ENCODE measurements around the gene NPC1L1.
A peak's percentile ranks its signal among the peaks of the same experiment; 100 is the strongest.
"Not testable (repeated sequence)": the region's sequence is repeated elsewhere in the genome, so short reads cannot be mapped to it uniquely, and the experiment has no call there.

NPC1L1 gene

DNA sequence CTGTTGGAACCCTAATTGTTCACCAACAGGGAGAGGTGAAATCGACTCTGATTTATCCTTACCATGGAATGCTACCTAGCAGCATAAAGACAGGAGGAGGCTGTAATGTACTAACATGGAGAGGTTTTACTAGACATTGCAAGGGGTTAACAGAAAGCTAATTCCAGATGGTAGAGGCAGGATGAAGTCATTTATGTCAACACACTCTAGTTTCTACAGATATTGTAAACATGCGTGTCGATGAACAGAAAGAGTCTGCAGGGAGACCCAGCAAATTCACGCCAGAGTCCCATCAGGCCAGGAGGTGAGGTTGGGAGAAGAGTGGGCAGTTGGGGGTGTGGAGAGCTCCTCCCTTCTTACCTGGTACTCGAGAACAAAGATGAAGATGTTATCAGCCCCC, 7.0 kb downstream of the NPC1L1 start:
- peak; percentile 62 for DNase-seq

DNA sequence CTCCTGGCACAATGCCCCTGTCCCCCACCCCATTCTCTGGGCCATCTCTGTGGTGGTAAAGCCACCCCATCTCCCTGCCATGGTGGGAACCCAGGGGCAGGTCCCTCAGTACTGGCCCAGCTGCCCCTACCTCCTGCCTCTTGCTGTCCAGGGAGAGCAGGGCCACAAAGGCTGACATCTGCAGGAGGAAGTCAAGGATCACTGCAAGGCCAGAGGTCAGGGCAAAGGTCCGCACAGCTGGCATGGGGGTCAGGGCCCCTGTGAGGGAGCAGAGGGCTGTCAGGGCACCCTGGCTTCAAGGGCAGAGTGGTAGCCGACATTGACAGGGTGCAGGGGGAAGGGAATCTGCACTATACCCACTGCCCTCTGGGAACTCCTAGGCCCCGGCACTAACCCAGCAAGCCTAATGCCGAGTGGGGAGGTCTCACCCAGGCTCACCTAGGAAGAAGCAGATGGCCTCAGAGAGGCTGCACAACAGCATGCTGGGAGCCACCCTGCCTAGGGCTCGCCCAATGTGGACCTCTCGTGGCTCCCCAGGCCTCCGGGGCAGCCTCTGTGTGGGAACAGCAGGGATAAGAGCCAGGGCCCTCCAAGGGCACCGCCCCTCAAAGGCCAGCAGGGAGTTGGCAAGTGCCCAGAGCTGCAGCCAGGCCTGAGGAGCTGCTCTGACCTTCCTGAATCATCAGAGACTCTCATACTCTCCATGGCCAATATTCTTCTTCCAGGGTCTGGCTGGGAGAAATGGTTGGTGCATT, 7.7 kb downstream of the NPC1L1 start:
- DNase-seq, result peak; percentile 62

- DNase-seq, result no peak
Measured at GRCh38 chr7:44531421-44532380, 9.4 kb downstream of the NPC1L1 start.

GRCh38 chr7:44530990-44531389, 10.1 kb downstream of the NPC1L1 start:
- peak; percentile 74 for DNase-seq

DNA sequence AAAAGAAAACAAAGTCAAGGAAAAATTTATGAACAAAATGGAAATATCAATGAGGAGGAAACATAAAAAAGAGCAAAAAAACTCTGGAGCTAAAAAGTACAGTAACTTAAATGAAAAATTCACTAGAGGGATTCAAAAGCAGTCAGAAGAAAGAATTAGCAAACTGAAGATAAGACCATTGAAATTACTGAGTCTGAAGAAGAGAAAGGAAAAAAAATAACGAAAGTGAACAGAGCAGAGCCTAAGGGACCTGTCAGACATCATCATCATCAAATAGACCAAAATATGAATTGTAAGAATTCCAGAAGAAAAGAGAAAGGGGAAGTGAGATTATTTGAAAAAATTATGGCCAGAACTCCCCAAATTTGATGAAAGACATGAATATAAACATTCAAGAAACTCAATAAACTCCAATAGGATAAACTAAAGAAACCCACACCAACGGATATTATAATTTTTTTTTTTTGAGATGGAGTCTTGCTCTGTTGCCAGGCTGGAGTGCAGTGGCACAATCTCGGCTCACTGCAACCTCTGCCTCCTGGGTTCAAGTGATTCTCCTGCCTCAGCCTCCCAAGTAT, 16.2 kb downstream of the NPC1L1 start:
- DNase-seq, result no peak

- DNase-seq, result no peak
Measured at GRCh38 chr7:44522315-44522714, 18.8 kb downstream of the NPC1L1 start.

GRCh38 chr7:44521347-44522095, 19.6 kb downstream of the NPC1L1 start:
- no peak for DNase-seq

DNA sequence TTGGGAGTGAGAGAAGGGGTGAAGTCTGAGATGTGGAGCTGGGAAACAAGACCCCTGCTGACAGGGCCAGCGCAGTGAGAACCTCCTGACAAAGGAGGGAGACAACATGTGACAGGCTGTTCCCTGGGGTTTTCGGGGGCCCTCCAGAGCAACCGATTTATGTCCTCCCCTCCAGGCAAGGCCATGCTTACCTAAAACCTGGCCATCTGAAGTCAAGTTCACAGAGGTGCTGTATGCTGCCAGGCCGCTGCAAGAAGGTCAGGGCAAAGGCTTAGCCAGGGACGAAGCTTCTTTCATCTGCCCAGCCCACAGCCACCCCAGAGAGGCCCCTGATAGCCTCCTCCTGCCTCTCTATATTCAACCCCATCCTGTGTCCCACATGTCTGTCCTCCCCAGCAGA, 20.6 kb downstream of the NPC1L1 start:
- no peak for DNase-seq

DNA sequence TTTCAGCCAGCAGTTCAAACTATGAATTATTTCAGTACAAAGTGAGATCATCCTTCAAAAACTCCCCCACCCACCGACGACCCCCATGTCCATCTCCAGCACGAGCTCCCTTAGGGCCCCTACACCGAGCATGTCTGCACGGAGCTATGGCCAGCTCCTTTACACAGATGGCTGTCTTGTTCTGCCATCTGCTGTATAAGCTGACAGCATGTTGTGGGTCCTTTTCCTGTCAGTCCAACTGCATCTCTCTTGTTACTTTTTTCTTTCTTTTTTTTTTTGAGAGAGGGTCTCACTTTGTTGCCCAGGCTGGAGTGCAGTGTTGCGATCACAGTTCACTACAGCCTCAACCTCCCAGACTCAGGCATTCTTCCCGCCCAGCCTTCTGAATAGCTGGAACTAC, 21.6 kb downstream of the NPC1L1 start:
- no peak for DNase-seq

DNA sequence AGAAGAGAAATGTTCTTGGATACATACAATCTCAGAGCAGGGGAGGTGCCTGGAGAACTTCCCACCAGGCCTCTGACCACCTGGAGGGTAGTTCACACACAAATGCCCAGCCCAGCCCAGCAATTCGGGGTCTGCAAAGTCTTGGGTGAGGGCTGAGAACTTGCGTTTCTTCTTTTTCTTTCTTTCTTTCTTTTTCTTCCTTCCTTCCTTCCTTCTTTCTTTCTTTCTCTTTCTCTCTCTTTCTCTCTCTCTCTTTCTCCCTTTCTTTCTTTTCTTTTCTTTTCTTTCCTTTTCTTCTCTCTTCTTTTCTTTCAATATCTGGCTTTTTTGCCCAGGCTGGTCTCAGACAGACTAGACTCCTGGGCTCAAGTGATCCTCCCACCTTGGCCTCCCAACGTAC, 22.4 kb downstream of the NPC1L1 start:
- DNase-seq, result no peak

GRCh38 chr7:44517175-44517574, 24.0 kb downstream of the NPC1L1 start:
- DNase-seq, result no peak

DNA sequence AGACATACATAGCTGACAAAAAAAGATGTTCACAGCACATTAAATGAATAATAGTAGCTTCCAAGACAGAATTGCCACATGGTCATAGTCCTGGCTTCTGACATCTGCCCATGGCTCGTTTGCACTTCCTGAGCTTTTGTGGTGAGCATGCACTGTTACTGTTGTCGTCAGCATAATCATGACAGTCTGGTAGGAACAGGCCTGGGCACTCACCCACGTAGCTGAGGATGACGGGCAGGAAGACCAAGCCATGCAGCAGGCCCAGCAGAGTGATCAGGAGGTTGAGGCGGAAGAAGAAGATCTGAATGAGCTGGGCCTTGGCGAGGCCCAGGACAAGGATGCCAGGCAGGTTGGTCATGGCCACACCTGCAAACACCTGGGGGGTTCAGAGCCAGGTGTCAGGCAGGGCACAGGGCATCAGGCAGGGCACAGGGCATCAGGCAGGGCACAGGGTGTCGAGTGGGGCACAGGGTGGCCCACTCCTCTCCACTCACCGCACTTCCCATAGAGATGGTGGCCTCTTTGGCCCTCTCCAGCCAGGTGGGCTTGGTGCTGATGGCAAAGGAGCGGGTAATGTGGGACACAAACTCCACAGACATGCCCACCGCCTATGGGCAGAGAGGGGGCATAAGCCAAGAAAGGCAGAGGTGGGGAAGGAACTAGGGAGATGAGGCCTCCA, 25.4 kb downstream of the NPC1L1 start:
- DNase-seq, result no peak

DNA sequence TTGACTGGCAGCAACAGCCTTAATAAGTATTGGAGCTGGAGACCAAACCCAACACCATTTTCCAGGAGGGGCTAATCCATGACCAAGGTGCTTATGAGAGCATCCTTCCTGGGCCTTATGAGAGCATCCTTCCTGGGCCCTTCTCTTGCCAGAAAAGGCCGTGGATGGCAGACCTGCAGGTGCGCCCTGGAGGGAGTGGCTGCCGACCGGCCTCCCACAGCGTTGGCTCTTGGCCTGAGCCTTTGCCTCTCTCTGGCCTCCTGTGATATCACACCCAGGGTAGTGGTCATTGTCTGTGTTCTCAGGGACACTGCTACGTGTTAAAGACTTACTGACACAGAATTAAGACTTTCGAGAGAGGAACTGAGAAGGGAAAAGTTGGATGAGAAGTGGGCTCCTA, 28.4 kb downstream of the NPC1L1 start:
- no peak for DNase-seq

GRCh38 chr7:44511863-44512468, 29.2 kb downstream of the NPC1L1 start:
- DNase-seq, result no peak

GRCh38 chr7:44511236-44511635, 29.9 kb downstream of the NPC1L1 start:
- DNase-seq, result no peak

DNA sequence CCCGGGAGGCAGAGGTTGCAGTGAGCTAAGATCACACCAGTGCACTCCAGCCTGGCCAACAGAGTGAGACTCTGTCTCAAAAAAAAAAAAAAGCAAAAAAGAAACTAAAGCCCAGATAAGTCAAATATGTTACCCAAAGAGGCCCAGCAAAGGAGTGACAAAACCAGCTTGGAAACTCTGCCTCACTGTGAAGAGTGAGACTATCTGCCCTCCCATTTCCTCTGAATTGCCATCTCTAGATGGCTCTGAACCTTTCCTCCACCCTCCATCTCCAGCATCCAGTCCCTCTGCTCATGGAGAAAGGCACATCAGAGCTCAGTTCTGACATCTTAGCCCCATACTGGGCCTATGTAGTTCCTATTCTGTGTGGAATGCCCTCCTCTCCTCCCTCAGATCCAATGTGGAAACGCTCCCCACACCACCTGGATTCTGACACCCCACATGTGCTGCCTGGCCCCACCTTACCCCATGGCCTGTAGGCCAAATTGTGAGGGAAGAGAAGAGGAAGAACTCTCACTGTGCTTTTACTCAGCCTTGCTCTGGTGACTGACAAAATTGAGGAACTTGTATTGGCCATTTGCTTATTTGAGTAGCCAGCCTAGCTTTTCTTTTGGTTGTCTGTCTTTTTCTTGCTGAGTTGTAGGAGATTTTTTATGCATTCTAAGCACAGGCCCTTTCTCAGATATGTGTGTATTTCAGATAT, 32.7 kb downstream of the NPC1L1 start:
- no peak for DNase-seq

DNA sequence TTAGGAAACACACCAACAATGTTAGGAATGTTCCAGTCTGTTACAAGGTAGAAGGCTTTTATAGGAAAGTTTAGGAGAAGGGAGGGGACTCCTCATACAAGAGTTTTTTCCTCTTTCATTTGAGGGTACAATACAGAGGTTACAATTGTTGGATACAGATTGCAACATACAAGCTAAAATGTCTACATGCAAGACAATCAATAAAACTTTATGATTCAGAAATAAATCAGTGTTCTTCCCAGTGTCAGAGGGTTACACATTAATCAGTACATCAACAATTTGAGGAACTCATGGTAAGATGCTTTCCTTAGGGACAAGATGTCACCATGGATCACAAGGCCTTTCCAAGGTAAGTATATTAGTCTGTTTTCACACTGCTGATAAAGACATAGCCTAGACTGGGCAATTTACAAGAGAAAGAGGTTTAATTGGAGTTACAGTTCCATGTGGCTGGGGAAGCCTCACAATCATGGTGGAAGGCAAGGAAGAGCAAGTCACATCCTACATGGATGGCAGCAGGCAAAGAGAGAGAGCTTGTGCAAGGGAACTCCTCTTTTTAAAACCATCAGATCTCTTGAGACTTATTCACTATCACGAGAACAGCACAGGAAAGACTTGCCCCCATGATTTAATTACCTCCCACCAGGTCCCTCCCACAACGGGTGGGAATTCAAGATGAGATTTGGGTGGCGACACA, 34.4 kb downstream of the NPC1L1 start:
- DNase-seq, result not testable (repeated sequence)

GRCh38 chr7:44505595-44505994, 35.5 kb downstream of the NPC1L1 start:
- DNase-seq, result no peak

DNA sequence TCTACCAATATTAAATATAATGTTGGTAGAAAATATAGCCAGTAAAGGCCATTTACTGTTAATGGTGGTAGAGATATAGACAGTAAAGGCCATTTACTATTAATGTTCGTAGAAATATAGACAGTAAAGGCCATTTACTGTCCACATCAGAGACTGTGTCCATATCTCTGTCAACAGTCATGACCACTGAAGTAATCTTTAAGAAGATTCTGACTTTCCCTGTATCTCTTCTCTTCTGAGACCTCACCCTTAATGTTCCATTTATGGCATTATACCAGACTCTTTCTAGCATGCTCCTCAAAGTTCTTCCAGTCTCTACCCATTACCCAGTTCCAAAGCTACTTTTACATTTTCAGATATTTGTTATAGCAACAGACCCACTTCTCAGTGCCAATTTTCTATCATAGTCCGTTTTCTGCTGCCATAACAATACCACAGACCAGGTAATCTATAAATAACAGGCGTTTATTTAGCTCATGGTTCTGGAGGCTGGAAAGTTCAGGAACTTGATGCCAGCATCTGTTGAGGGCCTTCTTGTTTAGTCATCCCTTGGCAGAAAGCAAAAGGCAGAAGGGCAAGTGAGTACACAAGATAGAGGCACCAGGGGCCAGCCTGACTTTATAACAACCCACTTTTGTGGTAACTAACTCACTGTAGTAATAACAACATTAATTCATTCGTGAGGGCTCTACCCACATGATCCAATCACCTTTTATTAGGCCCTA, 42.7 kb downstream of the NPC1L1 start:
- no peak for DNase-seq
